ENCODE measurements around the gene EZR.

DNA sequence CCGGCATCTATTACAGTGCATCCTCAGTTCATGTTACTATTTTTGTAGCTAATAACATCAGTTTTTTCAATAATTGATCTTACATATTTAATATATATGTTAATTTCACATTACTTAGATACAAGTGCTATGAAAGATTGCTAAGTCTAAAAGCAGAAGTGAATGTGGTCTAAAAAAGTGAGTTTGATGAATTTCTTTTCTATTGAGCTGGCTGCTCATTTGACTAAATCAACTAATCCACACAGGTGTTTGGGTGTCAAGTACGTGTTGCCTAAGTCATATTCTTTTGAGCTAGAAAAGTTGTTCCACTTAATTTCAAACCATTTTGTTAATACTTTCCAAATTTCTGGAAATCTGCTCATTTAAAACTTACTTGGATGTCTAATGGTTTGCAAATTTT is 46.6 kb upstream of the EZR start:
- TF ChIP-seq POLR2A (IDR thresholded peaks at IDR 0.05) (no peak), POLR2AphosphoS5 (IDR thresholded peaks at IDR 0.05) (no peak), EP300 (IDR thresholded peaks at IDR 0.05) (no peak)
- TF ChIP-seq, protein P1, sequence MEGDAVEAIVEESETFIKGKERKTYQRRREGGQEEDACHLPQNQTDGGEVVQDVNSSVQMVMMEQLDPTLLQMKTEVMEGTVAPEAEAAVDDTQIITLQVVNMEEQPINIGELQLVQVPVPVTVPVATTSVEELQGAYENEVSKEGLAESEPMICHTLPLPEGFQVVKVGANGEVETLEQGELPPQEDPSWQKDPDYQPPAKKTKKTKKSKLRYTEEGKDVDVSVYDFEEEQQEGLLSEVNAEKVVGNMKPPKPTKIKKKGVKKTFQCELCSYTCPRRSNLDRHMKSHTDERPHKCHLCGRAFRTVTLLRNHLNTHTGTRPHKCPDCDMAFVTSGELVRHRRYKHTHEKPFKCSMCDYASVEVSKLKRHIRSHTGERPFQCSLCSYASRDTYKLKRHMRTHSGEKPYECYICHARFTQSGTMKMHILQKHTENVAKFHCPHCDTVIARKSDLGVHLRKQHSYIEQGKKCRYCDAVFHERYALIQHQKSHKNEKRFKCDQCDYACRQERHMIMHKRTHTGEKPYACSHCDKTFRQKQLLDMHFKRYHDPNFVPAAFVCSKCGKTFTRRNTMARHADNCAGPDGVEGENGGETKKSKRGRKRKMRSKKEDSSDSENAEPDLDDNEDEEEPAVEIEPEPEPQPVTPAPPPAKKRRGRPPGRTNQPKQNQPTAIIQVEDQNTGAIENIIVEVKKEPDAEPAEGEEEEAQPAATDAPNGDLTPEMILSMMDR (IDR thresholded peaks at IDR 0.05): no peak
